Heart left ventricle (tissue), 16 donors: ENCODE measurements around the gene ADCK1. TPM values are rescaled to one million over a fixed set of nuclear protein-coding genes. Genes with fewer than 3 reads are reported as not detected.
A peak's percentile ranks its signal among the peaks of the same experiment; 100 is the strongest.

Experiments
- ATAC-seq, 4 donors: fragments of 200-7000 bp; cut with Tn5 transposase; one replicate each; pipeline ENCODE4 v1.9.1; 2020 to 2022; ENCODE audit warnings: moderate library complexity in 4 of 4, mild to moderate bottlenecking in 3 of 4, moderate number of reproducible peaks in 1 of 4
- DNase-seq, 5 donors: peaks; one replicate each; pipeline ENCODE4 v3.0.0-alpha.2; 2020
- H3K27ac ChIP-seq, 12 donors: fragments of 200-600 bp; sonication (generic) in 4 of 12; one replicate each; pipeline versions ENCODE4 v1.5.0 to v1.8.0; 2016 to 2022; ENCODE audit warnings: mild to moderate bottlenecking in 2 of 12
- H3K27me3 ChIP-seq, 9 donors: fragments of 200-600 bp; sonication (generic) in 2 of 9; one replicate each; pipeline versions ENCODE4 v1.5.1 to v1.8.0; 2016 to 2022; ENCODE audit warnings: mild to moderate bottlenecking in 3 of 9
- H3K36me3 ChIP-seq, 9 donors: fragments of 200-600 bp; sonication (generic) in 2 of 9; one replicate each; pipeline versions ENCODE4 v1.5.0 to v1.8.0; 2018 to 2022; ENCODE audit warnings: mild to moderate bottlenecking in 2 of 9
- H3K4me1 ChIP-seq, 12 donors: fragments of 200-600 bp; sonication (generic) in 4 of 12; one replicate each; pipeline versions ENCODE4 v1.5.0 to v1.8.0; 2016 to 2022; ENCODE audit warnings: mild to moderate bottlenecking in 3 of 12
- H3K4me3 ChIP-seq, 12 donors: fragments of 200-600 bp; sonication (generic) in 4 of 12; one replicate each; pipeline versions ENCODE4 v1.5.0 to v1.8.0; 2017 to 2022; ENCODE audit warnings: mild to moderate bottlenecking in 9 of 12, moderate library complexity in 4 of 12
- H3K9me3 ChIP-seq, 12 donors: fragments of 200-600 bp; sonication (generic) in 4 of 12; one replicate each; pipeline versions ENCODE4 v1.5.0 to v1.8.0; 2016 to 2022; ENCODE audit warnings: mild to moderate bottlenecking in 1 of 12
- CTCF ChIP-seq, 12 donors: fragments of 200-600 bp; sonication (generic) in 4 of 12; IDR thresholded peaks; one replicate each; pipeline versions ENCODE4 v1.5.0 to v1.8.0; 2018 to 2022; ENCODE audit warnings: antibody characterized with exemption in 12 of 12, mild to moderate bottlenecking in 5 of 12
- POLR2A ChIP-seq, 2 donors: fragments of 450-650 bp; IDR thresholded peaks; one replicate each; pipeline ENCODE4 v1.6.1; 2017; ENCODE audit warnings: antibody characterized with exemption in 2 of 2, mild to moderate bottlenecking in 2 of 2, moderate library complexity in 2 of 2
- WGBS, 4 donors: extraction: QIAGEN DNeasy Blood & Tissue Kit in 2 of 4; methylation state at CpG; one replicate each; pipeline versions ENCODE4 v1.1.5 to v1.1.7; 2013 to 2018; 5-methylcytosine and 5-hydroxymethylcytosine counted together
- intact Hi-C, 10 donors: fragments of 100-400 bp; cut with DNase I; formaldehyde crosslinking; loops; one replicate each; pipeline versions ENCODE4 v1.11.1 to v1.14.2; 2022
- polyA plus RNA-seq, 2 donors: library from polyadenylated mRNA; stranded (reverse); fragments of 200-250 nt; gene quantifications; one replicate each; pipeline ENCODE4 v1.2.3, GENCODE V29; 2013
- total RNA-seq, 9 donors: library from RNA; depleted of rRNA in 2 of 9; stranded (reverse); fragments of >200 nt in 2 of 9; fragmentation: NEBNext Ultra II Directional in 3 of 9; extraction: Animal tissue kit (Norgen Biotek cat#: 25700) in 3 of 9; gene quantifications; one replicate each; pipeline versions ENCODE4 v1.1.0 to v1.2.4, GENCODE V29; 2016 to 2023
- donor health status: ischemic (EF 13 %, LVEDD 7.1; RV severe dilation, severe dysfunction).
- donor health status: healthy with polysubstance abuse.
- donor health status: DM: no; HTN: yes; CAD: no.
- donor health status: DM: no; HTN: no; CAD: no.
- donor health status: ischemic (EF 25% LVEDD 6.9; RV normal size, moderate dysfunction).
- donor health status: ischemic (EF 25% LVEDD 5.7; RV mildly dilated, moderate dysfunction).
- donor health status: healthy.
- donor health status: DM: yes; HTN: yes; CAD: no.
- donor health status: ischemic (EF 35%, LVEDD 5.7; RV mildly dilated, moderate dysfunction).
- donor health status: nonischemic (EF 11% LVEDD 7.7; RV severe dilation, severe dysfunction).
- donor health status: DM: yes; HTN: yes; CAD: no.
- donor health status: PGD.
- donor health status: ischemic (EF 29% LVEDD 5.4; RV normal size, mild dysfunction).
- donor health status: nonischemic (EF 23%, LVEDD 6.1; RV moderate dilation, normal function).

The ADCK1 gene
- total and polyA plus RNA-seq, 11 donors = 4.0 to 12.8 (median 7.9) TPM

GRCh38 chr14:77870646-77871045 lies 70.7 kb downstream of the ADCK1 start:
- intact Hi-C loops = loop anchor here in 1 of 10 donors (10.0 kb wide), 1 partner anchor 114 kb away; no protein-coding TSS in a partner anchor
- no peak overlapping the region for H3K27ac ChIP-seq
- peak in 1 of 4 donors; percentile 26 for ATAC-seq
- peaks cover 0 to 4% (median 0%) of the 10 kb centered on the region in 12 donors for H3K4me1 ChIP-seq
- no peaks in the 10 kb centered on the region for H3K36me3 ChIP-seq
- no peak overlapping the region for H3K4me3 ChIP-seq
- H3K9me3 ChIP-seq = peaks cover 0 to 13% (median 0%) of the 10 kb centered on the region in 12 donors
- 59 to 79% (median 75%) methylated on average over 4 of the region's 4 CpGs for WGBS, 4 donors
- no peaks in the 10 kb centered on the region for H3K27me3 ChIP-seq
- TF ChIP-seq POLR2A (IDR thresholded peaks at IDR 0.05) = no peak
- no peak for TF ChIP-seq CTCF (IDR thresholded peaks at IDR 0.05)
- DNase-seq = no peak

GRCh38 chr14:77872152-77872551 lies 72.2 kb downstream of the ADCK1 start:
- no peak overlapping the region for H3K4me3 ChIP-seq
- no peak for DNase-seq
- TF ChIP-seq CTCF (IDR thresholded peaks at IDR 0.05) (no peak), POLR2A (IDR thresholded peaks at IDR 0.05) (no peak)
- no peaks in the 10 kb centered on the region for H3K36me3 ChIP-seq
- no peak overlapping the region for H3K27ac ChIP-seq
- intact Hi-C loops = loop anchor here in 1 of 10 donors (10.0 kb wide), 1 partner anchor 113 kb away; no protein-coding TSS in a partner anchor
- no peaks in the 10 kb centered on the region for H3K27me3 ChIP-seq
- peaks cover 0 to 15% (median 0%) of the 10 kb centered on the region in 12 donors for H3K9me3 ChIP-seq
- WGBS, 4 donors = 80 to 93% (median 87%) methylated on average over 8 of the region's 8 CpGs
- no peak for ATAC-seq
- peaks cover 0 to 4% (median 0%) of the 10 kb centered on the region in 12 donors for H3K4me1 ChIP-seq

GRCh38 chr14:77872983-77873382 lies 73.1 kb downstream of the ADCK1 start:
- Histone ChIP-seq H3K9me3 (peaks cover 0 to 15% (median 0%) of the 10 kb centered on the region in 12 donors), H3K27ac (no peak overlapping the region), H3K36me3 (no peaks in the 10 kb centered on the region), H3K27me3 (no peaks in the 10 kb centered on the region), H3K4me3 (no peak overlapping the region), H3K4me1 (peaks cover 0 to 4% (median 0%) of the 10 kb centered on the region in 12 donors)
- TF ChIP-seq CTCF (IDR thresholded peaks at IDR 0.05) (no peak), POLR2A (IDR thresholded peaks at IDR 0.05) (no peak)
- WGBS, 4 donors = 93 to 97% (median 96%) methylated on average over 4 of the region's 4 CpGs
- DNase-seq (no peak), ATAC-seq (no peak)
- intact Hi-C loops = loop anchor here in 1 of 10 donors (10.0 kb wide), 1 partner anchor 112 kb away; no protein-coding TSS in a partner anchor

- no peak for ATAC-seq
These were observed 78.9 kb downstream of the ADCK1 start for GRCh38 chr14:77878783-77879182.

More at GRCh38 chr14:77878783-77879182, 78.9 kb downstream of the ADCK1 start:
- H3K27ac ChIP-seq = no peak overlapping the region
- peaks cover 0 to 15% (median 0%) of the 10 kb centered on the region in 12 donors for H3K9me3 ChIP-seq
- H3K27me3 ChIP-seq = no peaks in the 10 kb centered on the region
- no peak for TF ChIP-seq POLR2A (IDR thresholded peaks at IDR 0.05)
- no peak for TF ChIP-seq CTCF (IDR thresholded peaks at IDR 0.05)
- no peak for DNase-seq
- intact Hi-C loops = loop anchor here in 1 of 10 donors (10.0 kb wide), 1 partner anchor 106 kb away; no protein-coding TSS in a partner anchor
- WGBS, 4 donors = 29 to 51% (median 45%) methylated on average over 4 of the region's 4 CpGs
- no peak overlapping the region for H3K4me3 ChIP-seq
- peaks cover 0 to 47% (median 17%) of the 10 kb centered on the region in 12 donors for H3K4me1 ChIP-seq
- H3K36me3 ChIP-seq = no peaks in the 10 kb centered on the region
